HuH-7 (cell line): ENCODE results near the gene B4GALNT3.

Experiments
- DNase-seq: peaks from one replicate; pipeline ENCODE4 v3.0.0; 2011; ENCODE audit warnings: low spot score

Gene B4GALNT3

GRCh38 chr12:539540-540310, 80.0 kb downstream of the B4GALNT3 start:
- no peak for DNase-seq

GRCh38 chr12:541676-542324, 82.1 kb downstream of the B4GALNT3 start:
- DNase-seq = no peak

- no peak for DNase-seq
Observed at GRCh38 chr12:542395-543113, 82.8 kb downstream of the B4GALNT3 start.

- no peak for DNase-seq
Observed at GRCh38 chr12:543114-543451, 83.3 kb downstream of the B4GALNT3 start.

GRCh38 chr12:544142-544541, 84.4 kb downstream of the B4GALNT3 start:
- no peak for DNase-seq

- no peak for DNase-seq
Observed at GRCh38 chr12:544941-545635, 85.3 kb downstream of the B4GALNT3 start.

- no peak for DNase-seq
Observed at GRCh38 chr12:545835-546234, 86.1 kb downstream of the B4GALNT3 start.

DNA sequence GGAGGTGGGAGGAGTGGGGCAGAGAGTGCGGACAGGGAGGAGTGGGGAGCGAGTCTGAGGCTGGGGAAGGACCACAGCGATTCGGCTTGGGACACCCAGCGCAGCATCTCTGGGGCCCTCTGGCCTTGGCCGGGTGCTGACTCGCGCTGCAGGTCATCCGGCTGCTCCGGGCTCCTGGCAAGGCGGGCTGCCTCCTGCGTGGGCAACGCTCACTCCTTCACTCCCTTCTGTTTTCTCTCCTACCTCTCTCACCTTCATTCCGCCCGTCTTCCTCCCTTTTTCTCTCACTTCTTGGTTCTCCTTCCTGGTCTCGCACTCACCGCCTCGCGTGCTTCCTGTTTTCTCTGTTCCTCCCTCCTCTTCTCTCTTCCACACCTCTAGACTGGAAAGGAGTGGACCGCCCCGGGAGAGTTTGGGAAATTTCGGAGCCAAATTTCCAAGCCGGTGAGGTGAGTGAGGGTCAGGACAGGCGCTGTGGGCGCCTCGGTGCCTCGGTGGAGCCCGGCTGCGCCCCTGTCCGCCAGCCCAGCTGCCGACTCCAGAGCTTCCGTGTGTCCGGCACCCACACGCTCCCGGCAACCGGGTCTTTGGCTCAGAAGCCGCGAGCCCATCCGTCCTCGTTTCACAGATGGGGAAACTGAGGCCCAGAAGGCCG, 86.7 kb downstream of the B4GALNT3 start:
- no peak for DNase-seq

DNA sequence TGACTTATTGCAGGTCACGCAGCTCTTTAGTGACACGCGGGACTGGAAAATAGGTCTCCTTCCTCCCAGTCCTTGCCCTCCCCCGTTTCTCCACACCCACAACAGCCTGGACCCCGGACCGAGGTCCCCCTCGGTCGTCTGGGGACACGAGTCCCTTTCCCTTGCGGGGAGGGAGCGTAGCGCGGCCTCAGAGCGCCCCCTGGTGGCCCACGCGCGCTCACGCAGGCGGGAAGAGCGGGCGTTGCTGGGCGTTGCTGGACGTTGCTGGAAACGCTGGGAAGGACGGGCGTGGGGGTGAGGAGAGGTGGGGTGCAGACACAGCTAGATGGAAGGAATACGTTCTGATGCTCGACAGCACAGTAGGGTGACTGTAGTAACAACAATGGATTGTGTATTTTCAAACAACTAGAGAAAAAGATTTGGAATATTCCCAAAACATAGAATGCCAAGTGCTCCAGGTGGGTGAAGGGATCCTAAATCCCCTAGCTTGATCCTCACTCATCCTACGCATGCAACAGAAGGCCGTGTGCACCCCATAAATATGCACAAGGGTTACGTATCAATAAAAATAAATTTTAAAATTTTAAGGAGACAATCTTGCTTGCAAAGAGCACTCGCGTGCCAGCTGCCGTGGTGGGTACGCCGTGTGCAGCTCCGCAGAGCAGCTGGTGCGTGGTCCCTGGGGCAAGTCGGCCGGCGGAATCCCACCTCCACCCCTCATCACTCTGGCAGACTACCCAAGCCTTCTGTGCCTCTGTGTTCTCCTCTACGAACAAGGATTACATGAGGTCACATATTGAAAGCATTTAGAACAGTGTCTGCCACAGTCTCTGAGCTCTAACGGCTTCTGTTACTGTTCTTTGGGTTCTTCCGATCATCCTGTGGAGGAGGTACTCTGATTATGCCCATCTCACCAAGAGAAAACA, 87.4 kb downstream of the B4GALNT3 start:
- DNase-seq = peak; percentile 93

GRCh38 chr12:547883-548470, 88.2 kb downstream of the B4GALNT3 start:
- DNase-seq = no peak

GRCh38 chr12:549476-550082, 89.8 kb downstream of the B4GALNT3 start:
- DNase-seq = no peak

GRCh38 chr12:550473-551260, 90.9 kb downstream of the B4GALNT3 start:
- no peak for DNase-seq

DNA sequence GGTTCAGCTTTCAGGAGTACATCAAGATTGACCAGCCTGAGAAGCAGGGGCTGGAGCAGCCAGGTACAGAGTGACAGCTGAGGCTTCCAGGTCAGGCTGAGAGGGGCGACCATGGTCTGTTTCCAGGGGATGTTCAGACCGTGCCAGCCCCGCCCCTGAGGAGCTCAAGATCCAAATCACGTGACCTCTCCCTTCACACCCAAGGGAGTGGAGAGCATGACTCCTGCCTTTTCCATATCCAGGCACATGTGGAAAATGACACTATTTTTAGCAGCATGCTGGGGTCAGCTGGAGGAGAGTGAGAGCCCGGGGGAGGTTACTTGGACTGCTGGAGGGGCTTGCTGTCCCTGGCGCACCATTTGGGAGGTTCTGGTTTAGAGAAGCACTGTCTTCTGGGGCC, 92.7 kb downstream of the B4GALNT3 start:
- DNase-seq = no peak

GRCh38 chr12:553216-554000, 93.7 kb downstream of the B4GALNT3 start:
- no peak for DNase-seq

DNA sequence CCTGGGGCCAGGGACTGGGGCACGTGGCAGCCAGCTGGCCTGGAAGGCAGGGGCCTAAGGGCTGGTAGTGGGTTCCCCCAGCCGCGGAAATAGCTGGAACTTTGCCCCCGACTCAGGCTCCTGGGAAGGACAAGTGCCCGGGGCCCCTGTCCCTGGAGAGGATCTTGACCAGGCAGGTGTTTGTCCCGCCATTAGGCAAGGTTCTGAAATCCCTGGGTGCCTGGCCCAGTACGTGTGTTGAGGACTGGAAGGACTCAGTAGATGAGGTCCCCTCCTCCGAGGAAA, 94.2 kb downstream of the B4GALNT3 start:
- no peak for DNase-seq

DNA sequence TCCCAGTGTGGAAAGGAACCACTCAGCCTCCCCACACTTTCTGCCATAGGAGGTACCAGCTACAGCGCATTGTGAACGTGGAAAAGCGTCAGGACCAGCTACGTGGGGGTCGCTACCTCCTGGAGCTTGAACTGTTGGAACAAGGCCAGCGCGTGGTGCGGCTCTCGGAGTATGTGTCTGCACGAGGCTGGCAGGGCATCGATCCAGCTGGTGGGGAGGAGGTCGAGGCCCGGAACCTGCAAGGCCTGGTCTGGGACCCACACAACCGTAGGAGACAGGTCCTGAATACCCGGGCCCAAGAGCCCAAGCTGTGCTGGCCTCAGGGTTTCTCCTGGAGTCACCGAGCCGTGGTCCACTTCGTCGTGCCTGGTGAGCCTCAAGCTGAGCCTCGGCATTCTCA, 96.8 kb downstream of the B4GALNT3 start:
- DNase-seq = no peak

- no peak for DNase-seq
Observed at GRCh38 chr12:558580-558979, 98.8 kb downstream of the B4GALNT3 start.

GRCh38 chr12:559208-559905, 99.6 kb downstream of the B4GALNT3 start:
- no peak for DNase-seq
